Measurements from ENCODE around the gene MAP2K5. TPM values are rescaled to one million over a fixed set of nuclear protein-coding genes. Genes with fewer than 3 reads are reported as not detected.

The MAP2K5 gene
- polyA plus RNA-seq, 1 donor from 2014 or later: 12.1 TPM

DNA sequence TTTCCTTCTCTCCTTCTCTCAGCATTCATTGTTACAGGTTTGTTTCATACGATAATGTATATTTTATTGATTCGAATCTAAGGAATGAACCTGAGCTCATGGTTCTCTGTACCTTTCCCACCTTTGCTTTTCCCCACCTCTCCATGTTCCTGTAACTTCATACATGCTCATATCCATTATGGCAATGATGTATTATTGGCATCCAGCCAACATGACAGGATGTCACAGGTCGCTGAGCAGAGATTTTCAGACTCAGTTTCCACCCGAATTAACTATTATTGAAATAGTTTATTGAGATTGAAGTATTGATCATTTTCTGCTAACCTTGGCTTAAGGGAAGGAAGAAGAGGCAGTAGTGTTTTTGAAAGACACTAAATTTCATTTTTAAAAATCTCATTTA is 64.8 kb downstream of the MAP2K5 start:
- no peak overlapping the region for H3K4me2 ChIP-seq (ENCODE audit: low read length)
- H3K36me3 ChIP-seq (ENCODE audit: insufficient read depth, low read length): no peaks in the 10 kb centered on the region
- no peaks in the 10 kb centered on the region for H4K20me1 ChIP-seq (ENCODE audit: insufficient read depth)
- no peaks in the 10 kb centered on the region for H3K79me2 ChIP-seq (replicated peaks; ENCODE audit: insufficient read depth, low read length)
- H3K9me3 ChIP-seq (ENCODE audit: low read length): no peaks in the 10 kb centered on the region
- no peaks in the 10 kb centered on the region for H3F3A ChIP-seq (ENCODE audit: insufficient read depth, low read length, poor library complexity, severe bottlenecking)
- H3K27ac ChIP-seq (ENCODE audit: low read length): no peak overlapping the region
- no peak overlapping the region for H2AFZ ChIP-seq (ENCODE audit: low read depth, low read length)
- no peaks in the 10 kb centered on the region for H3K27me3 ChIP-seq (ENCODE audit: insufficient read depth, low read depth, low read length)
- TF ChIP-seq EP300 (conservative IDR thresholded peaks at IDR 0.05; ENCODE audit: poor library complexity, severe bottlenecking) (no peak), SMC3 (conservative IDR thresholded peaks at IDR 0.05; ENCODE audit: poor library complexity) (no peak), POLR2AphosphoS5 (IDR thresholded peaks at IDR 0.05) (no peak), MXI1 (conservative IDR thresholded peaks at IDR 0.05; ENCODE audit: poor library complexity, severe bottlenecking) (no peak), EZH2 (IDR thresholded peaks at IDR 0.05; ENCODE audit: borderline replicate concordance, insufficient read depth, low read length, poor library complexity, severe bottlenecking) (no peak)
- TF ChIP-seq, protein P1, sequence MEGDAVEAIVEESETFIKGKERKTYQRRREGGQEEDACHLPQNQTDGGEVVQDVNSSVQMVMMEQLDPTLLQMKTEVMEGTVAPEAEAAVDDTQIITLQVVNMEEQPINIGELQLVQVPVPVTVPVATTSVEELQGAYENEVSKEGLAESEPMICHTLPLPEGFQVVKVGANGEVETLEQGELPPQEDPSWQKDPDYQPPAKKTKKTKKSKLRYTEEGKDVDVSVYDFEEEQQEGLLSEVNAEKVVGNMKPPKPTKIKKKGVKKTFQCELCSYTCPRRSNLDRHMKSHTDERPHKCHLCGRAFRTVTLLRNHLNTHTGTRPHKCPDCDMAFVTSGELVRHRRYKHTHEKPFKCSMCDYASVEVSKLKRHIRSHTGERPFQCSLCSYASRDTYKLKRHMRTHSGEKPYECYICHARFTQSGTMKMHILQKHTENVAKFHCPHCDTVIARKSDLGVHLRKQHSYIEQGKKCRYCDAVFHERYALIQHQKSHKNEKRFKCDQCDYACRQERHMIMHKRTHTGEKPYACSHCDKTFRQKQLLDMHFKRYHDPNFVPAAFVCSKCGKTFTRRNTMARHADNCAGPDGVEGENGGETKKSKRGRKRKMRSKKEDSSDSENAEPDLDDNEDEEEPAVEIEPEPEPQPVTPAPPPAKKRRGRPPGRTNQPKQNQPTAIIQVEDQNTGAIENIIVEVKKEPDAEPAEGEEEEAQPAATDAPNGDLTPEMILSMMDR (IDR thresholded peaks at IDR 0.05; ENCODE audit: poor library complexity, severe bottlenecking): no peak
- no peak overlapping the region for H3K4me3 ChIP-seq (ENCODE audit: low read length)
- H3K9me2 ChIP-seq (ENCODE audit: insufficient read depth, low read length): no peaks in the 10 kb centered on the region
- no peak overlapping the region for H3K9ac ChIP-seq (ENCODE audit: low read length)

DNA sequence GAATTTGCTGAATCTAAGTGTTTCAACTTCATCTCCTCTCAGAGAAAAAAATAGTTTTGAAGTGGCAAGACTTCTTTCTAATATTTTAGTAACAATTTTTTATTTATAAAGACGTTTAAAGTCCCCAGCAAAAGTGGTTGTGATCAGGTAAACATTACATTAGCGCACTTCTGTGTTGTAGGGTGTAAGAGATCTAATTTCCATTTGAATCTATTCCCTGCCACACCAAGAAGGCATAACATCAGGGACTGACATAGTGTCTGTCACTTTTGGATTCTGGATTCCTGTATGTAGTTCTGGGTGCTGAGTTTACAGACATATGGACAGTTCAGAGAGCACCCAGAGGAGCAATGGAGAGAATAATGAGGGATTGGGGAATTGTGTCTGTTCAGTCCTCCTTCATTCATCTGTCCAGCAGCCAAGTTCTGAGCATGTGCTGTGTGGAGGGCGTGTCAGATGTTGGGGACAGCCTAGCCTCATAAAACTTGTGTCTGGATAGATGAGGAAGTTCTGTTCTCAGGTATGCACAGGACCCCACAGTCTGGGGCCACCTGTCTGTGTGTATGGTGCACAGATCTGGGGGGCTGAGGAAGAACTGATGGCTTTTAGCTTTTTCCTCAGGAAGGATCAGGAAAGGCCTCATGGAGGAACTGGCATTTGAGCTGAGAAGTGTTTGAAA is 65.6 kb downstream of the MAP2K5 start:
- Histone ChIP-seq H3F3A (ENCODE audit: insufficient read depth, low read length, poor library complexity, severe bottlenecking) (no peaks in the 10 kb centered on the region), H3K27me3 (ENCODE audit: insufficient read depth, low read depth, low read length) (no peaks in the 10 kb centered on the region), H3K9ac (ENCODE audit: low read length) (no peak overlapping the region), H3K9me3 (ENCODE audit: low read length) (no peaks in the 10 kb centered on the region), H3K27ac (ENCODE audit: low read length) (no peak overlapping the region), H3K36me3 (ENCODE audit: insufficient read depth, low read length) (no peaks in the 10 kb centered on the region), H2AFZ (ENCODE audit: low read depth, low read length) (no peak overlapping the region), H3K4me3 (ENCODE audit: low read length) (no peak overlapping the region), H3K4me2 (ENCODE audit: low read length) (no peak overlapping the region), H3K9me2 (ENCODE audit: insufficient read depth, low read length) (no peaks in the 10 kb centered on the region), H4K20me1 (ENCODE audit: insufficient read depth) (no peaks in the 10 kb centered on the region), H3K79me2 (replicated peaks; ENCODE audit: insufficient read depth, low read length) (no peaks in the 10 kb centered on the region)
- no peak for TF ChIP-seq RAD21 (conservative IDR thresholded peaks at IDR 0.05)
- TF ChIP-seq, protein P2, sequence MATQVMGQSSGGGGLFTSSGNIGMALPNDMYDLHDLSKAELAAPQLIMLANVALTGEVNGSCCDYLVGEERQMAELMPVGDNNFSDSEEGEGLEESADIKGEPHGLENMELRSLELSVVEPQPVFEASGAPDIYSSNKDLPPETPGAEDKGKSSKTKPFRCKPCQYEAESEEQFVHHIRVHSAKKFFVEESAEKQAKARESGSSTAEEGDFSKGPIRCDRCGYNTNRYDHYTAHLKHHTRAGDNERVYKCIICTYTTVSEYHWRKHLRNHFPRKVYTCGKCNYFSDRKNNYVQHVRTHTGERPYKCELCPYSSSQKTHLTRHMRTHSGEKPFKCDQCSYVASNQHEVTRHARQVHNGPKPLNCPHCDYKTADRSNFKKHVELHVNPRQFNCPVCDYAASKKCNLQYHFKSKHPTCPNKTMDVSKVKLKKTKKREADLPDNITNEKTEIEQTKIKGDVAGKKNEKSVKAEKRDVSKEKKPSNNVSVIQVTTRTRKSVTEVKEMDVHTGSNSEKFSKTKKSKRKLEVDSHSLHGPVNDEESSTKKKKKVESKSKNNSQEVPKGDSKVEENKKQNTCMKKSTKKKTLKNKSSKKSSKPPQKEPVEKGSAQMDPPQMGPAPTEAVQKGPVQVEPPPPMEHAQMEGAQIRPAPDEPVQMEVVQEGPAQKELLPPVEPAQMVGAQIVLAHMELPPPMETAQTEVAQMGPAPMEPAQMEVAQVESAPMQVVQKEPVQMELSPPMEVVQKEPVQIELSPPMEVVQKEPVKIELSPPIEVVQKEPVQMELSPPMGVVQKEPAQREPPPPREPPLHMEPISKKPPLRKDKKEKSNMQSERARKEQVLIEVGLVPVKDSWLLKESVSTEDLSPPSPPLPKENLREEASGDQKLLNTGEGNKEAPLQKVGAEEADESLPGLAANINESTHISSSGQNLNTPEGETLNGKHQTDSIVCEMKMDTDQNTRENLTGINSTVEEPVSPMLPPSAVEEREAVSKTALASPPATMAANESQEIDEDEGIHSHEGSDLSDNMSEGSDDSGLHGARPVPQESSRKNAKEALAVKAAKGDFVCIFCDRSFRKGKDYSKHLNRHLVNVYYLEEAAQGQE (IDR thresholded peaks at IDR 0.05; ENCODE audit: borderline replicate concordance): no peak
- TF ChIP-seq MXI1 (conservative IDR thresholded peaks at IDR 0.05; ENCODE audit: poor library complexity, severe bottlenecking): no peak

DNA sequence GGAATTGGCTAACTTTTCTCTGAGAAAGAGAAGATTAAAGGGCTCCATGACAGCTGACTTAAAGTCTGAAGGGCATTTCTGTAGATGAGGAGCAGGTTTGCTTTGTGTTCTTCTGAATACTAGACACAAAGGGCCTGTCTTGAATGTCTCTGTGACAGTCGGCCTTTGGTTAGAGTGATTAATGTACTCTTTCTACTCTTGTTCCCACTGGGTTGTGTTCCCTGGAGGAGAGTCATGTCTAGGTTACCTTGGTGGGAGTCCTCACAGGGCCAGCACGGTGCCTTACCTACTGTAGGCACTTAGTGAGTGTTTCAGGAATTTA is 66.1 kb downstream of the MAP2K5 start:
- no peak overlapping the region for H2AFZ ChIP-seq (ENCODE audit: low read depth, low read length)
- H4K20me1 ChIP-seq (ENCODE audit: insufficient read depth): no peaks in the 10 kb centered on the region
- H3K4me2 ChIP-seq (ENCODE audit: low read length): no peak overlapping the region
- TF ChIP-seq EP300 (conservative IDR thresholded peaks at IDR 0.05; ENCODE audit: poor library complexity, severe bottlenecking) (no peak), RAD21 (conservative IDR thresholded peaks at IDR 0.05) (no peak), POLR2AphosphoS5 (IDR thresholded peaks at IDR 0.05) (no peak), EZH2 (IDR thresholded peaks at IDR 0.05; ENCODE audit: borderline replicate concordance, insufficient read depth, low read length, poor library complexity, severe bottlenecking) (no peak), SMC3 (conservative IDR thresholded peaks at IDR 0.05; ENCODE audit: poor library complexity) (no peak), TAF1 (IDR thresholded peaks at IDR 0.05; ENCODE audit: low read depth) (no peak), MXI1 (conservative IDR thresholded peaks at IDR 0.05; ENCODE audit: poor library complexity, severe bottlenecking) (no peak)
- TF ChIP-seq, protein P1 (IDR thresholded peaks at IDR 0.05; ENCODE audit: poor library complexity, severe bottlenecking): no peak
- TF ChIP-seq, protein P2 (IDR thresholded peaks at IDR 0.05; ENCODE audit: borderline replicate concordance): no peak
- H3K27ac ChIP-seq (ENCODE audit: low read length): no peak overlapping the region
- no peaks in the 10 kb centered on the region for H3K79me2 ChIP-seq (replicated peaks; ENCODE audit: insufficient read depth, low read length)
- no peaks in the 10 kb centered on the region for H3K9me3 ChIP-seq (ENCODE audit: low read length)
- no peak overlapping the region for H3K4me3 ChIP-seq (ENCODE audit: low read length)
- H3K27me3 ChIP-seq (ENCODE audit: insufficient read depth, low read depth, low read length): no peaks in the 10 kb centered on the region
- H3K9ac ChIP-seq (ENCODE audit: low read length): no peak overlapping the region
- no peaks in the 10 kb centered on the region for H3K36me3 ChIP-seq (ENCODE audit: insufficient read depth, low read length)
- H3F3A ChIP-seq (ENCODE audit: insufficient read depth, low read length, poor library complexity, severe bottlenecking): no peaks in the 10 kb centered on the region
- no peaks in the 10 kb centered on the region for H3K9me2 ChIP-seq (ENCODE audit: insufficient read depth, low read length)
